NCI-H748 treated with DMSO at 0.1 percent for 48 hours (cell line): Measurements from ENCODE around the gene ECEL1.
"Not testable (repeated sequence)": the region's sequence is repeated elsewhere in the genome, so short reads cannot be mapped to it uniquely, and the experiment has no call there.

ENCODE experiments used
- DNase-seq: peaks from one replicate; lab custom pipeline; 2025; lab: John Stamatoyannopoulos, UW

The ECEL1 gene

GRCh38 chr2:232487385-232488096 is at the start of gene ECEL1:
Gene ECEL1, minus strand, starts transcription at chr2:232487834. Its CDS starts 1,181 bp downstream, at chr2:232486653.
- DNase-seq, result peak; percentile 9

GRCh38 chr2:232537079-232537478 is 49.4 kb upstream of the ECEL1 start:
- no peak for DNase-seq

GRCh38 chr2:232535761-232536530 is 48.3 kb upstream of the ECEL1 start:
- DNase-seq, result no peak

GRCh38 chr2:232534940-232535651 is 47.5 kb upstream of the ECEL1 start:
- DNase-seq, result no peak

- no peak for DNase-seq
Measured at GRCh38 chr2:232533944-232534710, 46.5 kb upstream of the ECEL1 start.

- DNase-seq, result not testable (repeated sequence)
Measured at GRCh38 chr2:232532821-232533220, 45.2 kb upstream of the ECEL1 start.

GRCh38 chr2:232532419-232532818 is 44.8 kb upstream of the ECEL1 start:
- no peak for DNase-seq

GRCh38 chr2:232530626-232531260 is 43.1 kb upstream of the ECEL1 start:
- no peak for DNase-seq

GRCh38 chr2:232529806-232530547 is 42.3 kb upstream of the ECEL1 start:
- DNase-seq, result no peak

- DNase-seq, result no peak
Measured at GRCh38 chr2:232528746-232529460, 41.3 kb upstream of the ECEL1 start.

GRCh38 chr2:232527905-232528470 is 40.4 kb upstream of the ECEL1 start:
- DNase-seq, result no peak

- DNase-seq, result no peak
Measured at GRCh38 chr2:232526372-232526941, 38.8 kb upstream of the ECEL1 start.

GRCh38 chr2:232525791-232526371 is 38.2 kb upstream of the ECEL1 start, which contains the start of gene CHRND:
Gene CHRND, plus strand, starts transcription at chr2:232526160. Its CDS starts 56 bp downstream, at chr2:232526216.
- no peak for DNase-seq

- DNase-seq, result no peak
Measured at GRCh38 chr2:232525199-232525598, 37.6 kb upstream of the ECEL1 start.

GRCh38 chr2:232524771-232525170 is 37.1 kb upstream of the ECEL1 start:
- DNase-seq, result no peak

- DNase-seq, result peak; percentile 38
Measured at GRCh38 chr2:232523682-232524597, 36.3 kb upstream of the ECEL1 start.

GRCh38 chr2:232523402-232523681 is 35.7 kb upstream of the ECEL1 start:
- DNase-seq, result no peak
